Astrocyte (in vitro differentiated cells and primary cell): Measurements from ENCODE around the gene COBL. TPM values are rescaled to one million over a fixed set of nuclear protein-coding genes. Genes with fewer than 3 reads are reported as not detected.

Source experiments
- DNase-seq: peaks from one replicate; pipeline ENCODE4 v3.0.0-alpha.2; 2010; ENCODE audit warnings: low read depth
- FAIRE-seq: peaks from 2 replicates; lab custom pipeline; 2011; peaks lifted over from hg19 to GRCh38; lab: Jason Lieb, UNC
- H2AFZ ChIP-seq: 2 replicates; pipeline ENCODE4 v1.6.0; 2012; ENCODE audit warnings: low read depth, low read length, inconsistent platforms
- H3K27ac ChIP-seq: 2 replicates; pipeline ENCODE4 v1.5.1; 2011; ENCODE audit warnings: low read depth, low read length, inconsistent platforms
- H3K27me3 ChIP-seq: 2 replicates; pipeline ENCODE4 v1.6.0; 2011; ENCODE audit warnings: low read length, inconsistent platforms; ENCODE audit not compliant: insufficient read depth
- H3K36me3 ChIP-seq: 2 replicates; pipeline ENCODE4 v1.5.1; 2011; ENCODE audit warnings: low read length, inconsistent platforms; ENCODE audit not compliant: insufficient read depth
- H3K4me1 ChIP-seq: 2 replicates; pipeline ENCODE4 v1.5.1; 2011; ENCODE audit warnings: low read length, inconsistent platforms; ENCODE audit not compliant: insufficient read depth
- H3K4me2 ChIP-seq: 2 replicates; pipeline ENCODE4 v1.6.0; 2012; ENCODE audit warnings: low read length, inconsistent platforms
- H3K4me3 ChIP-seq: 2 replicates; pipeline ENCODE4 v1.5.1; 2011; ENCODE audit warnings: low read depth, mild to moderate bottlenecking, low read length, inconsistent platforms; ENCODE audit not compliant: insufficient read depth
- H3K79me2 ChIP-seq: 2 replicates; pipeline ENCODE4 v1.6.0; 2012; ENCODE audit warnings: mild to moderate bottlenecking, low read length, inconsistent platforms; ENCODE audit not compliant: insufficient read depth
- H3K9ac ChIP-seq: 2 replicates; pipeline ENCODE4 v1.6.0; 2012; ENCODE audit warnings: mild to moderate bottlenecking, low read length, inconsistent platforms
- H3K9me3 ChIP-seq: 2 replicates; pipeline ENCODE4 v1.5.1; 2012; ENCODE audit warnings: low read depth, mild to moderate bottlenecking, low read length, inconsistent platforms; ENCODE audit not compliant: insufficient read depth
- H4K20me1 ChIP-seq: 2 replicates; pipeline ENCODE4 v1.6.0; 2012; ENCODE audit warnings: low read length, inconsistent platforms; ENCODE audit not compliant: insufficient read depth
- H3K27ac Mint-ChIP-seq: one replicate; pipeline ENCODE4 v1.8.0; 2021; ENCODE audit warnings: mild to moderate bottlenecking, mixed read lengths; ENCODE audit not compliant: unreplicated experiment
- H3K27me3 Mint-ChIP-seq: one replicate; pipeline ENCODE4 v1.8.0; 2021; ENCODE audit warnings: low read depth, mixed read lengths; ENCODE audit not compliant: unreplicated experiment
- H3K36me3 Mint-ChIP-seq: one replicate; pipeline ENCODE4 v1.8.0; 2021; ENCODE audit warnings: low read depth, mixed read lengths; ENCODE audit not compliant: unreplicated experiment
- H3K4me1 Mint-ChIP-seq: one replicate; pipeline ENCODE4 v1.8.0; 2021; ENCODE audit warnings: low read depth, mixed read lengths; ENCODE audit not compliant: unreplicated experiment
- H3K4me3 Mint-ChIP-seq: one replicate; pipeline ENCODE4 v1.8.0; 2021; ENCODE audit warnings: mild to moderate bottlenecking, moderate library complexity, mixed read lengths; ENCODE audit not compliant: unreplicated experiment
- H3K9me3 Mint-ChIP-seq: one replicate; pipeline ENCODE4 v1.8.0; 2021; ENCODE audit warnings: mild to moderate bottlenecking, mixed read lengths; ENCODE audit not compliant: unreplicated experiment
- EZH2 ChIP-seq: IDR thresholded peaks from 2 replicates; pipeline ENCODE4 v1.6.1; 2012; ENCODE audit warnings: mild to moderate bottlenecking, low read length, inconsistent platforms; ENCODE audit not compliant: insufficient read depth
- total RNA-seq: library from RNA; stranded (reverse); gene quantifications from 2 replicates; pipeline ENCODE4 v1.2.1, GENCODE V29; 2021
- TF ChIP-seq, protein P1 (sequence below): IDR thresholded peaks from 2 replicates; pipeline ENCODE4 v1.5.1; 2011; ENCODE audit warnings: low read depth, mild to moderate bottlenecking, inconsistent platforms, low read length, moderate library complexity; ENCODE audit not compliant: insufficient read depth

The COBL gene
- total RNA-seq, 1 donor from 2014 or later, result 6.4 TPM

DNA sequence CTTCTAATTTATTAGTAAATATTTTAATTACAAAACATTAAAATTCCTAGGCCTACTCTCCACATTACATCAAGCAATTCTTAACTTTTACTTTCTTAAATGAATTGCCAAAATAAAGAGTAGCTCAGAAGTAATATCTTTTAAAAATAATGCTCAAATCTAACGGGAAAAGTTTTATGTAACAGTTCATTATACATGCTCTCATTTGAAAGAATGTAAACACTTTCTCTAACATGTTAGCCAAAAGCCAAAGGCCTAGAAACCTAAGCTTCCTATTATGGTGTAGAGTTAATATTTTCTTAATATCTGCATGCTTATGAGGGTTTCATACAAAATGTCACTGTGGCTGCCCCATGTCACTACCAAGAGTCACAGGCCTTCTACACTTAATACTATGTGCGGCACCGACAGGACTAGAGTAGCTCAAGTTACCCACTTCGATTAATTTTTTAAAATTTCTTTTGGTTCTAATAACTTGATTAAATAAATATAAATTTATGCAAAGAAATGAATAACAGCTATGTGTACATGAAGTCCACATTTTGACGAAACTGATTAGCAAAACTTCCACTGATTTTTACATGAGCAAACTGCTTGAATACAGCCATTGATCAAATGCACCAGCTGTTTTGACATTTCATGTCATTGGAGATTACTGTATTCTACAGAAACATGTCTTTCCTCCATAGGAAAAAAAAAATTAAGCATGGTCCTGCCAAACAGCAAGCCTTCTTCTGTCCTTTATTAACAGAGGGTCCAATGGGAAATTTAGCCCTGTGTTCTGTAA, 3.5 kb downstream of the COBL start:
- DNase-seq (no peak), FAIRE-seq (no peak)
- Histone ChIP-seq H3K36me3 (no peaks in the 10 kb centered on the region), H2AFZ (no peak overlapping the region), H3K27ac (no peak overlapping the region), H3K27me3 (peaks cover 35% of the 10 kb centered on the region), H3K4me1 (peaks cover 8% of the 10 kb centered on the region), H4K20me1 (no peaks in the 10 kb centered on the region), H3K4me2 (no peak overlapping the region), H3K79me2 (no peaks in the 10 kb centered on the region), H3K4me3 (no peak overlapping the region), H3K9ac (no peak overlapping the region), H3K9me3 (no peaks in the 10 kb centered on the region)
- no peak overlapping the region for H3K27ac Mint-ChIP-seq
- H3K4me3 Mint-ChIP-seq, result no peak overlapping the region
- TF ChIP-seq EZH2, result no peak
- TF ChIP-seq, protein P1, sequence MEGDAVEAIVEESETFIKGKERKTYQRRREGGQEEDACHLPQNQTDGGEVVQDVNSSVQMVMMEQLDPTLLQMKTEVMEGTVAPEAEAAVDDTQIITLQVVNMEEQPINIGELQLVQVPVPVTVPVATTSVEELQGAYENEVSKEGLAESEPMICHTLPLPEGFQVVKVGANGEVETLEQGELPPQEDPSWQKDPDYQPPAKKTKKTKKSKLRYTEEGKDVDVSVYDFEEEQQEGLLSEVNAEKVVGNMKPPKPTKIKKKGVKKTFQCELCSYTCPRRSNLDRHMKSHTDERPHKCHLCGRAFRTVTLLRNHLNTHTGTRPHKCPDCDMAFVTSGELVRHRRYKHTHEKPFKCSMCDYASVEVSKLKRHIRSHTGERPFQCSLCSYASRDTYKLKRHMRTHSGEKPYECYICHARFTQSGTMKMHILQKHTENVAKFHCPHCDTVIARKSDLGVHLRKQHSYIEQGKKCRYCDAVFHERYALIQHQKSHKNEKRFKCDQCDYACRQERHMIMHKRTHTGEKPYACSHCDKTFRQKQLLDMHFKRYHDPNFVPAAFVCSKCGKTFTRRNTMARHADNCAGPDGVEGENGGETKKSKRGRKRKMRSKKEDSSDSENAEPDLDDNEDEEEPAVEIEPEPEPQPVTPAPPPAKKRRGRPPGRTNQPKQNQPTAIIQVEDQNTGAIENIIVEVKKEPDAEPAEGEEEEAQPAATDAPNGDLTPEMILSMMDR, result no peak
- peaks cover 9% of the 10 kb centered on the region for H3K27me3 Mint-ChIP-seq
- no peaks in the 10 kb centered on the region for H3K36me3 Mint-ChIP-seq
- no peaks in the 10 kb centered on the region for H3K9me3 Mint-ChIP-seq
- peaks cover 7% of the 10 kb centered on the region for H3K4me1 Mint-ChIP-seq

DNA sequence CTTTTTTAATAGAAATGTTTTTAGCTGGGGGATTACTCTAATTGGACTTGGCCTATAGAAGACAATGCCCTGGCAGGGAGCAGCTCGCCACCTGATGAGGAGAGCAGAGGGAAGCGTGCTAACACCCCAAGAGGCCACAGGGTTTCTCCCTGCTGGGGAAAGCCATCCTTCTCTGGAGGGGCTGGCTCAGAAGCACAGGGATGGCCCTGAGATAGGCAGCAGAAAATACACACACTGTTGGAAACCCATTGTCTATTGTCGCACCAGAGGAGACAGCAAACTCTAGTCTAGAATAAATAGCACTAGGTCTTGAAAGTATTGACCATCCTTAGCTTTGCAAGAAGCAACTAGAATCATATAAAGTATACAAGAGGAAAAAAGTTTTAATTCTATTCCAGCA, 5.4 kb downstream of the COBL start:
- H3K27ac ChIP-seq, result no peak overlapping the region
- peaks cover 8% of the 10 kb centered on the region for H3K4me1 ChIP-seq
- no peaks in the 10 kb centered on the region for H3K36me3 ChIP-seq
- no peaks in the 10 kb centered on the region for H3K9me3 ChIP-seq
- DNase-seq, result no peak
- Mint-ChIP-seq H3K4me1 (peaks cover 11% of the 10 kb centered on the region), H3K36me3 (no peaks in the 10 kb centered on the region), H3K27me3 (no peaks in the 10 kb centered on the region), H3K9me3 (no peaks in the 10 kb centered on the region), H3K27ac (no peak overlapping the region), H3K4me3 (no peak overlapping the region)
- no peaks in the 10 kb centered on the region for H3K79me2 ChIP-seq
- no peak overlapping the region for H3K4me2 ChIP-seq
- H3K9ac ChIP-seq, result no peak overlapping the region
- H2AFZ ChIP-seq, result no peak overlapping the region
- no peak for TF ChIP-seq EZH2
- TF ChIP-seq, protein P1, result no peak
- no peak overlapping the region for H3K4me3 ChIP-seq
- no peak for FAIRE-seq
- H3K27me3 ChIP-seq, result peaks cover 25% of the 10 kb centered on the region
- no peaks in the 10 kb centered on the region for H4K20me1 ChIP-seq

DNA sequence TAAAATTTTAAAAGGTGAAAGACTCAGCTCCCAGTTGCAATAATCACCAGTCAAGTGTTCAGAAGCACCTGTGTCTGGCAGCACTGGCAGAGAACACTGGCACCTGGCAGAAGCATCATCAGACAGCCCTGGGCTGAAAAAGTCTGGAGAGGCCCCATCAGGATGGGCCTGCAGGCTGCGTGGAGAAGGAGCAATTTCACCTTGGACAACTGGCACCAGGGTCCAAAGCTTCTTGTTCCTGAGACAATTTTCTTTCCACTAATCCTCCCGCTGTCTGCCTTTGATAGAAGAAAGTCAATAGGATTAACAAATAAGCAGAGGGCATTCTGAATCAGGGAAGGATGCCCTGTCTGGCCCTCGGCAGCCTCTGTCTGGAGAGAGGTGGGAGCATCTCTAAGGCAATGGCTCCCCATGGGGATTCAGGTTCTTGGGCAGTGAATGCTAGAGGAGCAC, 6.5 kb downstream of the COBL start:
- H3K9me3 Mint-ChIP-seq, result no peaks in the 10 kb centered on the region
- no peak overlapping the region for H3K4me3 Mint-ChIP-seq
- no peak overlapping the region for H3K9ac ChIP-seq
- H4K20me1 ChIP-seq, result no peaks in the 10 kb centered on the region
- no peaks in the 10 kb centered on the region for H3K4me1 ChIP-seq
- H3K27ac ChIP-seq, result no peak overlapping the region
- no peaks in the 10 kb centered on the region for H3K9me3 ChIP-seq
- no peaks in the 10 kb centered on the region for H3K36me3 ChIP-seq
- FAIRE-seq (no peak), DNase-seq (no peak)
- no peak overlapping the region for H3K4me3 ChIP-seq
- no peak overlapping the region for H3K27ac Mint-ChIP-seq
- H3K27me3 ChIP-seq, result peaks cover 15% of the 10 kb centered on the region
- no peaks in the 10 kb centered on the region for H3K79me2 ChIP-seq
- H3K4me1 Mint-ChIP-seq, result peaks cover 9% of the 10 kb centered on the region
- H2AFZ ChIP-seq, result no peak overlapping the region
- H3K27me3 Mint-ChIP-seq, result no peaks in the 10 kb centered on the region
- H3K36me3 Mint-ChIP-seq, result no peaks in the 10 kb centered on the region
- H3K4me2 ChIP-seq, result no peak overlapping the region
- TF ChIP-seq, protein P1, result no peak
- no peak for TF ChIP-seq EZH2
